DLD1 (cell line): ENCODE results near the gene TMEM170B.

ENCODE experiments used
- in situ Hi-C: cut with HindIII; loops from 2 replicates; pipeline ENCODE4 v1.10.0; 2017; ENCODE audit warnings: low sequenced_read_pairs

The TMEM170B gene

GRCh38 chr6:11584244-11584643 is 46.7 kb downstream of the TMEM170B start:
- in situ Hi-C loops, result no loop called here

GRCh38 chr6:11585426-11586016 is 48.0 kb downstream of the TMEM170B start:
- in situ Hi-C loops, result no loop called here

- in situ Hi-C loops, result no loop called here
These were observed 48.6 kb downstream of the TMEM170B start for GRCh38 chr6:11586117-11586516.

GRCh38 chr6:11586536-11586935 is 49.0 kb downstream of the TMEM170B start:
- in situ Hi-C loops, result no loop called here

GRCh38 chr6:11589261-11589660 is 51.7 kb downstream of the TMEM170B start:
- in situ Hi-C loops, result no loop called here

- in situ Hi-C loops, result no loop called here
These were observed 54.9 kb downstream of the TMEM170B start for GRCh38 chr6:11592294-11592906.

- in situ Hi-C loops, result no loop called here
These were observed 55.5 kb downstream of the TMEM170B start for GRCh38 chr6:11593096-11593495.

- in situ Hi-C loops, result no loop called here
These were observed 58.4 kb downstream of the TMEM170B start for GRCh38 chr6:11595903-11596302.

GRCh38 chr6:11596640-11597237 is 59.2 kb downstream of the TMEM170B start:
- in situ Hi-C loops, result no loop called here

GRCh38 chr6:11598687-11599086 is 61.1 kb downstream of the TMEM170B start:
- in situ Hi-C loops, result no loop called here

- in situ Hi-C loops, result no loop called here
These were observed 62.7 kb downstream of the TMEM170B start for GRCh38 chr6:11600251-11600650.

- in situ Hi-C loops, result no loop called here
These were observed 64.4 kb downstream of the TMEM170B start for GRCh38 chr6:11601776-11602605.

GRCh38 chr6:11604215-11604614 is 66.7 kb downstream of the TMEM170B start:
- in situ Hi-C loops, result no loop called here

GRCh38 chr6:11604836-11605506 is 67.4 kb downstream of the TMEM170B start:
- in situ Hi-C loops, result no loop called here

GRCh38 chr6:11605507-11605905 is 68.0 kb downstream of the TMEM170B start:
- in situ Hi-C loops, result no loop called here

GRCh38 chr6:11606332-11606731 is 68.8 kb downstream of the TMEM170B start:
- in situ Hi-C loops, result no loop called here

GRCh38 chr6:11607383-11607782 is 69.8 kb downstream of the TMEM170B start:
- in situ Hi-C loops, result no loop called here

GRCh38 chr6:11608600-11609323 is 71.2 kb downstream of the TMEM170B start:
- in situ Hi-C loops, result no loop called here

GRCh38 chr6:11609324-11610071 is 71.9 kb downstream of the TMEM170B start:
- in situ Hi-C loops, result no loop called here

- in situ Hi-C loops, result no loop called here
These were observed 75.8 kb downstream of the TMEM170B start for GRCh38 chr6:11613336-11613735.
